ENCODE data around the gene DHFR.

The DHFR gene

GRCh38 chr5:80655231-80655774 lies 520 bp upstream of the DHFR start:
- no peaks in the 10 kb centered on the region for H3K27me3 ChIP-seq (ENCODE audit: insufficient read depth, insufficient read length)
- peak overlapping the region; percentile 76 for H3K9ac ChIP-seq (ENCODE audit: insufficient read length, low read depth)
- TF ChIP-seq ZNF274 (IDR thresholded peaks at IDR 0.05; ENCODE audit: low read depth, low read length) = no peak
- no peak for TF ChIP-seq SUZ12 (IDR thresholded peaks at IDR 0.05; ENCODE audit: extremely low read depth, insufficient read depth, insufficient read length)
- TF ChIP-seq YY1 (IDR thresholded peaks at IDR 0.05; ENCODE audit: insufficient read depth, insufficient read length) = no peak
- H3K36me3 ChIP-seq (ENCODE audit: insufficient read depth, insufficient read length, low read length) = peaks cover 39% of the 10 kb centered on the region
- no peak for DNase-seq (ENCODE audit: low read depth, low spot score)
- no peaks in the 10 kb centered on the region for H3K9me3 ChIP-seq (ENCODE audit: insufficient read depth, low read length)
- no peaks in the 10 kb centered on the region for H3K4me1 ChIP-seq (ENCODE audit: insufficient read depth, insufficient read length)
- peak overlapping the region; percentile 36 for H3K4me3 ChIP-seq (ENCODE audit: insufficient read length, low read depth)

- H3K4me1 ChIP-seq (ENCODE audit: insufficient read depth, insufficient read length) = no peaks in the 10 kb centered on the region
- TF ChIP-seq SUZ12 (IDR thresholded peaks at IDR 0.05; ENCODE audit: extremely low read depth, insufficient read depth, insufficient read length) (no peak), ZNF274 (IDR thresholded peaks at IDR 0.05; ENCODE audit: low read depth, low read length) (no peak), YY1 (IDR thresholded peaks at IDR 0.05; ENCODE audit: insufficient read depth, insufficient read length) (no peak)
- H3K9ac ChIP-seq (ENCODE audit: insufficient read length, low read depth) = peak overlapping the region; percentile 93
- H3K9me3 ChIP-seq (ENCODE audit: insufficient read depth, low read length) = no peaks in the 10 kb centered on the region
- peaks cover 29% of the 10 kb centered on the region for H3K36me3 ChIP-seq (ENCODE audit: insufficient read depth, insufficient read length, low read length)
- no peak for DNase-seq (ENCODE audit: low read depth, low spot score)
- no peaks in the 10 kb centered on the region for H3K27me3 ChIP-seq (ENCODE audit: insufficient read depth, insufficient read length)
- H3K4me3 ChIP-seq (ENCODE audit: insufficient read length, low read depth) = peak overlapping the region; percentile 80
Measured at GRCh38 chr5:80654054-80654390, 761 bp downstream of the DHFR start.

GRCh38 chr5:80653502-80653901 lies 1.3 kb downstream of the DHFR start:
- peak overlapping the region; percentile 93 for H3K9ac ChIP-seq (ENCODE audit: insufficient read length, low read depth)
- no peaks in the 10 kb centered on the region for H3K4me1 ChIP-seq (ENCODE audit: insufficient read depth, insufficient read length)
- peaks cover 33% of the 10 kb centered on the region for H3K36me3 ChIP-seq (ENCODE audit: insufficient read depth, insufficient read length, low read length)
- no peaks in the 10 kb centered on the region for H3K27me3 ChIP-seq (ENCODE audit: insufficient read depth, insufficient read length)
- no peaks in the 10 kb centered on the region for H3K9me3 ChIP-seq (ENCODE audit: insufficient read depth, low read length)
- H3K4me3 ChIP-seq (ENCODE audit: insufficient read length, low read depth) = peak overlapping the region; percentile 80
- TF ChIP-seq SUZ12 (IDR thresholded peaks at IDR 0.05; ENCODE audit: extremely low read depth, insufficient read depth, insufficient read length) (no peak), YY1 (IDR thresholded peaks at IDR 0.05; ENCODE audit: insufficient read depth, insufficient read length) (no peak), ZNF274 (IDR thresholded peaks at IDR 0.05; ENCODE audit: low read depth, low read length) (no peak)
- DNase-seq (ENCODE audit: low read depth, low spot score) = no peak

GRCh38 chr5:80646926-80647325 lies 7.9 kb downstream of the DHFR start:
- no peak for DNase-seq (ENCODE audit: low read depth, low spot score)
- Histone ChIP-seq H3K36me3 (ENCODE audit: insufficient read depth, insufficient read length, low read length) (peaks cover 55% of the 10 kb centered on the region), H3K4me3 (ENCODE audit: insufficient read length, low read depth) (no peak overlapping the region)

GRCh38 chr5:80644900-80645299 lies 9.9 kb downstream of the DHFR start:
- TF ChIP-seq SUZ12 (IDR thresholded peaks at IDR 0.05; ENCODE audit: extremely low read depth, insufficient read depth, insufficient read length) (no peak), ZNF274 (IDR thresholded peaks at IDR 0.05; ENCODE audit: low read depth, low read length) (no peak), YY1 (IDR thresholded peaks at IDR 0.05; ENCODE audit: insufficient read depth, insufficient read length) (no peak)
- Histone ChIP-seq H3K9ac (ENCODE audit: insufficient read length, low read depth) (no peak overlapping the region), H3K4me1 (ENCODE audit: insufficient read depth, insufficient read length) (no peaks in the 10 kb centered on the region), H3K27me3 (ENCODE audit: insufficient read depth, insufficient read length) (no peaks in the 10 kb centered on the region), H3K36me3 (ENCODE audit: insufficient read depth, insufficient read length, low read length) (peaks cover 68% of the 10 kb centered on the region), H3K9me3 (ENCODE audit: insufficient read depth, low read length) (no peaks in the 10 kb centered on the region), H3K4me3 (ENCODE audit: insufficient read length, low read depth) (no peak overlapping the region)
- no peak for DNase-seq (ENCODE audit: low read depth, low spot score)

More at GRCh38 chr5:80646926-80647325, 7.9 kb downstream of the DHFR start:
- Histone ChIP-seq H3K4me1 (ENCODE audit: insufficient read depth, insufficient read length) (no peaks in the 10 kb centered on the region), H3K9me3 (ENCODE audit: insufficient read depth, low read length) (no peaks in the 10 kb centered on the region), H3K27me3 (ENCODE audit: insufficient read depth, insufficient read length) (no peaks in the 10 kb centered on the region), H3K9ac (ENCODE audit: insufficient read length, low read depth) (no peak overlapping the region)
- TF ChIP-seq SUZ12 (IDR thresholded peaks at IDR 0.05; ENCODE audit: extremely low read depth, insufficient read depth, insufficient read length) (no peak), ZNF274 (IDR thresholded peaks at IDR 0.05; ENCODE audit: low read depth, low read length) (no peak), YY1 (IDR thresholded peaks at IDR 0.05; ENCODE audit: insufficient read depth, insufficient read length) (no peak)

- Histone ChIP-seq H3K9ac (ENCODE audit: insufficient read length, low read depth) (no peak overlapping the region), H3K4me1 (ENCODE audit: insufficient read depth, insufficient read length) (no peaks in the 10 kb centered on the region), H3K4me3 (ENCODE audit: insufficient read length, low read depth) (no peak overlapping the region), H3K36me3 (ENCODE audit: insufficient read depth, insufficient read length, low read length) (peaks cover 69% of the 10 kb centered on the region), H3K27me3 (ENCODE audit: insufficient read depth, insufficient read length) (no peaks in the 10 kb centered on the region), H3K9me3 (ENCODE audit: insufficient read depth, low read length) (no peaks in the 10 kb centered on the region)
- no peak for DNase-seq (ENCODE audit: low read depth, low spot score)
- TF ChIP-seq SUZ12 (IDR thresholded peaks at IDR 0.05; ENCODE audit: extremely low read depth, insufficient read depth, insufficient read length) = no peak
- no peak for TF ChIP-seq YY1 (IDR thresholded peaks at IDR 0.05; ENCODE audit: insufficient read depth, insufficient read length)
Measured at GRCh38 chr5:80641353-80641752, 13.4 kb downstream of the DHFR start.

GRCh38 chr5:80634193-80634592 lies 20.6 kb downstream of the DHFR start:
- no peaks in the 10 kb centered on the region for H3K4me1 ChIP-seq (ENCODE audit: insufficient read depth, insufficient read length)
- H3K9me3 ChIP-seq (ENCODE audit: insufficient read depth, low read length) = no peaks in the 10 kb centered on the region
- no peak for DNase-seq (ENCODE audit: low read depth, low spot score)
- peaks cover 61% of the 10 kb centered on the region for H3K36me3 ChIP-seq (ENCODE audit: insufficient read depth, insufficient read length, low read length)
- H3K27me3 ChIP-seq (ENCODE audit: insufficient read depth, insufficient read length) = no peaks in the 10 kb centered on the region
- H3K9ac ChIP-seq (ENCODE audit: insufficient read length, low read depth) = no peak overlapping the region
- H3K4me3 ChIP-seq (ENCODE audit: insufficient read length, low read depth) = no peak overlapping the region
- TF ChIP-seq YY1 (IDR thresholded peaks at IDR 0.05; ENCODE audit: insufficient read depth, insufficient read length) (no peak), ZNF274 (IDR thresholded peaks at IDR 0.05; ENCODE audit: low read depth, low read length) (no peak), SUZ12 (IDR thresholded peaks at IDR 0.05; ENCODE audit: extremely low read depth, insufficient read depth, insufficient read length) (no peak)
